GM21576 (cell line): Measurements from ENCODE around the gene SREBF1.
A peak's percentile ranks its signal among the peaks of the same experiment; 100 is the strongest.

Source experiments
- ATAC-seq: cut with Tn5 transposase; IDR thresholded peaks from one replicate; pipeline ENCODE4 v1.9.1; 2021; ENCODE audit warnings: mild to moderate bottlenecking, moderate library complexity; ENCODE audit not compliant: unreplicated experiment

SREBF1 gene

GRCh38 chr17:17836818-17837379 lies at the start of gene SREBF1:
Gene SREBF1, minus strand, starts transcription at chr17:17836986. Its CDS starts 169 bp downstream, at chr17:17836817.
- peak; percentile 33 for ATAC-seq

GRCh38 chr17:17886226-17886625 lies 49.4 kb upstream of the SREBF1 start:
- ATAC-seq = no peak

- ATAC-seq = no peak
Observed at GRCh38 chr17:17884391-17885357, 47.9 kb upstream of the SREBF1 start.

GRCh38 chr17:17883801-17884200 lies 47.0 kb upstream of the SREBF1 start:
- ATAC-seq = no peak

- ATAC-seq = no peak
Observed at GRCh38 chr17:17882082-17882581, 45.3 kb upstream of the SREBF1 start.

- no peak for ATAC-seq
Observed at GRCh38 chr17:17880577-17881196, 43.9 kb upstream of the SREBF1 start.

- no peak for ATAC-seq
Observed at GRCh38 chr17:17877529-17878358, 41.0 kb upstream of the SREBF1 start.

GRCh38 chr17:17876959-17877528 lies 40.3 kb upstream of the SREBF1 start:
- ATAC-seq = no peak

- no peak for ATAC-seq
Observed at GRCh38 chr17:17874478-17874877, 37.7 kb upstream of the SREBF1 start.

GRCh38 chr17:17873450-17873991 lies 36.7 kb upstream of the SREBF1 start:
- no peak for ATAC-seq

- ATAC-seq = no peak
Observed at GRCh38 chr17:17872547-17873345, 36.0 kb upstream of the SREBF1 start.

- ATAC-seq = no peak
Observed at GRCh38 chr17:17871913-17872312, 35.1 kb upstream of the SREBF1 start.

GRCh38 chr17:17870247-17870646 lies 33.5 kb upstream of the SREBF1 start:
- no peak for ATAC-seq

- ATAC-seq = no peak
Observed at GRCh38 chr17:17868641-17869522, 32.1 kb upstream of the SREBF1 start.

GRCh38 chr17:17866897-17867296 lies 30.1 kb upstream of the SREBF1 start:
- no peak for ATAC-seq

- ATAC-seq = no peak
Observed at GRCh38 chr17:17866425-17866824, 29.6 kb upstream of the SREBF1 start.

- ATAC-seq = no peak
Observed at GRCh38 chr17:17865035-17865434, 28.2 kb upstream of the SREBF1 start.

- no peak for ATAC-seq
Observed at GRCh38 chr17:17860766-17861107, 24.0 kb upstream of the SREBF1 start.
